Keratinocyte (primary cell): ENCODE data around the gene ZFPL1.

Experiments
- CTCF ChIP-seq, 3 experiments: IDR thresholded peaks in 1 of 3; conservative IDR thresholded peaks in 1 of 3; optimal IDR thresholded peaks in 1 of 3; 2 replicates in 2 of 3; 3 replicates in 1 of 3; pipeline versions ENCODE3 to v1.5.1; 2011; ENCODE audit warnings: low read length in 3 of 3, mild to moderate bottlenecking in 3 of 3, moderate library complexity in 2 of 3, control low read depth in 1 of 3, inconsistent platforms in 1 of 3; ENCODE audit not compliant: insufficient read depth in 2 of 3; ENCODE audit errors: extremely low read depth in 1 of 3
- EZH2 ChIP-seq: IDR thresholded peaks from one replicate; pipeline ENCODE4 v1.6.1; 2012; ENCODE audit warnings: inconsistent platforms, mild to moderate bottlenecking, low read length, moderate library complexity

- TF ChIP-seq CTCF (optimal IDR thresholded peaks at IDR 0.05 in 1 of 3, IDR thresholded peaks at IDR 0.05 in 1 of 3, conservative IDR thresholded peaks at IDR 0.05 in 1 of 3; ENCODE audit: extremely low read depth in 1 of 3, insufficient read depth in 2 of 3, low read length in 3 of 3) (no peak), EZH2 (no peak)
Measured at GRCh38 chr11:65047581-65048422, 36.2 kb upstream of the ZFPL1 start.
